ENCODE data around the gene TRAP1. TPM values are rescaled to one million over a fixed set of nuclear protein-coding genes. Genes with fewer than 3 reads are reported as not detected.

TRAP1 gene
- total RNA-seq, result 111 TPM

GRCh38 chr16:3717235-3718018 lies at the start of gene TRAP1:
TRAP1 (minus strand) TSS chr16:3717524; CDS start chr16:3717508, 16 bp downstream.
- no peaks in the 10 kb centered on the region for H3K36me3 ChIP-seq
- peak within 1 kb of the TSS; percentile 95 to 98 for H3K4me3 ChIP-seq
- TF ChIP-seq POLR2A (IDR thresholded peaks at IDR 0.05) (peak in 1 of 2 donors; percentile 64), CTCF (IDR thresholded peaks at IDR 0.05) (no peak), POLR2AphosphoS5 (IDR thresholded peaks at IDR 0.05; ENCODE audit: insufficient read depth in 1 of 2, low read depth in 1 of 2) (peak in 1 of 2 donors; percentile 84)
- H3K9me3 ChIP-seq, result no peaks in the 10 kb centered on the region
- intact Hi-C loops (cut with DNase I), result no loop called here
- no peak for DNase-seq (ENCODE audit: extremely low spot score in 2 of 2)
- H3K27me3 ChIP-seq, result no peaks in the 10 kb centered on the region
- peaks cover 26% of the 10 kb centered on the region for H3K4me1 ChIP-seq
- H3K27ac ChIP-seq, result peak within 1 kb of the TSS; percentile 73

- TF ChIP-seq POLR2AphosphoS5 (IDR thresholded peaks at IDR 0.05; ENCODE audit: insufficient read depth in 1 of 2, low read depth in 1 of 2) (no peak), POLR2A (IDR thresholded peaks at IDR 0.05) (no peak), CTCF (IDR thresholded peaks at IDR 0.05) (no peak)
- no peaks in the 10 kb centered on the region for H3K9me3 ChIP-seq
- no peak for DNase-seq (ENCODE audit: extremely low spot score in 2 of 2)
- no peaks in the 10 kb centered on the region for H3K4me1 ChIP-seq
- intact Hi-C loops (cut with DNase I), result no loop called here
- no peak overlapping the region for H3K4me3 ChIP-seq
- H3K27me3 ChIP-seq, result no peaks in the 10 kb centered on the region
- no peak overlapping the region for H3K27ac ChIP-seq
- H3K36me3 ChIP-seq, result peaks cover 3 to 87% of the 10 kb centered on the region in 2 donors
Observed at GRCh38 chr16:3766177-3766576, 48.9 kb upstream of the TRAP1 start.

GRCh38 chr16:3764409-3764808 lies 47.1 kb upstream of the TRAP1 start:
- TF ChIP-seq CTCF (IDR thresholded peaks at IDR 0.05), result no peak
- TF ChIP-seq POLR2A (IDR thresholded peaks at IDR 0.05), result no peak
- TF ChIP-seq POLR2AphosphoS5 (IDR thresholded peaks at IDR 0.05; ENCODE audit: insufficient read depth in 1 of 2, low read depth in 1 of 2), result no peak
- Histone ChIP-seq H3K27me3 (no peaks in the 10 kb centered on the region), H3K36me3 (peaks cover 3 to 69% of the 10 kb centered on the region in 2 donors), H3K4me1 (no peaks in the 10 kb centered on the region), H3K4me3 (no peak overlapping the region), H3K9me3 (no peaks in the 10 kb centered on the region), H3K27ac (no peak overlapping the region)
- DNase-seq (ENCODE audit: extremely low spot score in 2 of 2), result no peak
- intact Hi-C loops (cut with DNase I), result no loop called here

- TF ChIP-seq CTCF (IDR thresholded peaks at IDR 0.05), result no peak
- TF ChIP-seq POLR2A (IDR thresholded peaks at IDR 0.05), result no peak
- TF ChIP-seq POLR2AphosphoS5 (IDR thresholded peaks at IDR 0.05; ENCODE audit: insufficient read depth in 1 of 2, low read depth in 1 of 2), result no peak
- intact Hi-C loops (cut with DNase I), result no loop called here
Observed at GRCh38 chr16:3762107-3762750, 44.9 kb upstream of the TRAP1 start.

More at GRCh38 chr16:3762107-3762750, 44.9 kb upstream of the TRAP1 start:
- Histone ChIP-seq H3K27me3 (no peaks in the 10 kb centered on the region), H3K27ac (no peak overlapping the region), H3K36me3 (peaks cover 0 to 70% of the 10 kb centered on the region in 2 donors), H3K9me3 (no peaks in the 10 kb centered on the region), H3K4me1 (no peaks in the 10 kb centered on the region), H3K4me3 (no peak overlapping the region)
- DNase-seq (ENCODE audit: extremely low spot score in 2 of 2), result no peak

Measured in vagina (tissue), 2 donors.